Activated CD8-positive, alpha-beta memory T cell treated with anti-CD3 and anti-CD28 coated beads for 24 hours (primary cell): ENCODE measurements around the gene SFRP2.

Source experiments
- DNase-seq: peaks from one replicate; pipeline ENCODE4 v3.0.0-alpha.2; 2020

SFRP2 gene

GRCh38 chr4:153794006-153794405 is 5.1 kb upstream of the SFRP2 start:
- DNase-seq = no peak

DNA sequence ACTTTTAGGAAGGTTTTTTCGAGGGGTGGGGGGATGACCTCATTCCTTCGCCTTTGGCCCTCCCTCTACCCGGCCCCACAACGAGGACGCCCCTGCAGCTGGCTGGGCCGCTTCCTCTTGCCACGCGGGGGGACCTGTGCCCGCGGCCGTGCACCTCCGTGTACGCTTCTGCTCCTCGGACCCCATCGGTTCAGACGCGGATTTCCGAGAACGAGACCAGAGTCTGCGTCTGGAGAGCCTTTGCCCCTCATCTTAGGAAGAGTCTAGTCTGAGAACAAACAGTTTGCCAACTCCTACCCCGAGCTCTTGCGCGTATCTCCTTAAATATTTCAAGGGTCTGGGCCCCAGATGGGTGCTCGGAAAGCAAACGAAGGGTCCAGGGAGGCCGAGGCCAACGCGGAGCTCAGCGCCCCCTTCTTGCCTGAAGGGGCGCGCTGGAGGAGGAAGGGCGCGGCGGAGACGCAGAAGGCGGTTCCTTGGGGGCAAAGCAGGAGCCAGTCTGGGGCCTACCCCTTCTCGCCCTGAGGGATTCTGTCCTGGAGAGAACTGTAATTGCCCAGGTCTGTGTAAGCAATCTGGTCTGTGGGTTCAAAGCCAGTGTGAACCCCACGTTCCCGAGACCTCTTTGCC is 3.9 kb upstream of the SFRP2 start:
- DNase-seq = peak; percentile 67

DNA sequence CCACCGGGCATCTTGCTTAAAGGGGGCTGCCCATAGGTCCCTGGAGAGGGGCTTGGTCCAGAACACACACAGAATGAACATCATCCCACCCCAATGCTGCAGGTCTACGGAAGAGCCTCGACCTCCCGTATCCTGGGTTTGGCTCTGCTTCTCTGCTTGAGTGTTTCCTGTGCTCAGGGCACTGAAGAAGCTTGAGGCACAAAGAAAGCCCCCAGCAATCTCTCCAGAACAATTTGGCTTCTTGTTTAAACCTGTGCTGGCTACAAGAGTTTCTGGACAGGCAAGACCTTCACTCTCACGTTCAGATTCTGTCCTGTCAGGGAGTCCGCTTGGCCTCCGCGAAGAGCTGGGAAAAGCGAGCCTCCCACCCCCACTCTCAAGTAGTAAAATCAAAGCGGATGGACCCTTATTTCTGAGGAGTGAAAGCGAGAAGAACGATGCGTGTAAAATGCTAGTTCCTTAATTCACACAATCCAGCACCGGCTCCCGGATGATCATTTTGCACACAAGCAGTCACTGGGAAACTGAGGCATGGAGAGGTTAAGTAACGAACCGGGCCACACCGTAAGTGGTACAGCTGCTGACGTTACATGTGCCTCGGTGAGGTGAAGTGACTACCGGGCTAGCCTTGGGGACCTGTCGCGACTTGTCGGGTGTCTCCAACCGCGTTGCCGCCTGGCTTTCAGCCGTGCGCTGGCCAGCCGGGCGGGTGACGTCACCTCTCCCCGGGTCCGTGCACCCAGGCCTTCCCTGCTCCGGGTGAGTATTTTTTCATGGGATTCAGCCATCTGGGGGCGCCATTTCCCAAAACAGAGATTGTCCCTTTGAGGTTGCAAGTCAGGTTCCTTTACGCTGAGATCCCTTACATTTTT is 3.1 kb upstream of the SFRP2 start:
- peak; percentile 75 for DNase-seq

- DNase-seq = peak; percentile 76
These were observed 2.2 kb upstream of the SFRP2 start for GRCh38 chr4:153790962-153791551.

GRCh38 chr4:153790500-153790865 is 1.6 kb upstream of the SFRP2 start:
- no peak for DNase-seq

GRCh38 chr4:153789741-153790499 is 1.0 kb upstream of the SFRP2 start:
- peak; percentile 64 for DNase-seq

DNA sequence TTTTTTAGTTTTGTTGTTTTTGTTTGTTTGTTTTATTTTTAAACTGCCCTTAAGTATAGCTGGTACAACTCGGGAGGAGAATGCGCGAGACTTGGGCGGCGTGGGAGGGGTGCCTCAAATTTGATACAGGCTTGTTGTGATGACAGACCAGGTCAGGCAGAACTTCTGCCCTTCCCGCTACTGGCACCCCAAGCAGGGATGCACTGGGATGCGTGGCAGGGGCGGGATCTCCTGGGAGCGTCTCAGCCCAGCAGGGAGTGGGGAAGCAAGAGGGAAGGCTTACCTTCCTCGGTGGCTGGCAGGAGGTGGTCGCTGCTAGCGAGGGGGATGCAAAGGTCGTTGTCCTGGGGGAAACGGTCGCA is 851 bp downstream of the SFRP2 start:
- no peak for DNase-seq

GRCh38 chr4:153787575-153787974 is 1.3 kb downstream of the SFRP2 start:
- DNase-seq = no peak

DNA sequence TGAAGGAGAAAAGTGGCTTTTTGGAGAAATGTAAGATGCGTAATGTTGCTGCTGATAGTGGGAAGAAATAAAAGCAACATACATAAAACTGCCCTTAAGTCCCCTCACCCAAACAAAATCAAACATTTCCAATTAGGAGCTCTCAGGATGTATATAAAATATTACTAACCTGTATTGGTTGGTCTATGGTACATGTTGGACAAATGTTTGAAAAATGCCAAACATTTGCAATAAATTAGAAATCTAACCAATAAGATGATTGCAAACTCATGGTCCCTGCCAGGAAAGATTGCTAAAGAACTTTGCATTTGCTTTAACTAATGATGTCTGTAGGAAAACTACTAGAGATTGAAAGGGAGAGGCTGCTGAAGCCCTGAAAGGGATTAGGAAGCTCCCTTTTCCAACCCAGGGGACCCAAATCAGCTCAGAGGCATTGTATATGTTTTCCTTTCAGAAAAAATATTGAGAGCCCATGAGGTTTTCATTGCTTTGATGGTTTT is 1.8 kb downstream of the SFRP2 start:
- no peak for DNase-seq

- DNase-seq = no peak
These were observed 2.8 kb downstream of the SFRP2 start for GRCh38 chr4:153785910-153786721.

DNA sequence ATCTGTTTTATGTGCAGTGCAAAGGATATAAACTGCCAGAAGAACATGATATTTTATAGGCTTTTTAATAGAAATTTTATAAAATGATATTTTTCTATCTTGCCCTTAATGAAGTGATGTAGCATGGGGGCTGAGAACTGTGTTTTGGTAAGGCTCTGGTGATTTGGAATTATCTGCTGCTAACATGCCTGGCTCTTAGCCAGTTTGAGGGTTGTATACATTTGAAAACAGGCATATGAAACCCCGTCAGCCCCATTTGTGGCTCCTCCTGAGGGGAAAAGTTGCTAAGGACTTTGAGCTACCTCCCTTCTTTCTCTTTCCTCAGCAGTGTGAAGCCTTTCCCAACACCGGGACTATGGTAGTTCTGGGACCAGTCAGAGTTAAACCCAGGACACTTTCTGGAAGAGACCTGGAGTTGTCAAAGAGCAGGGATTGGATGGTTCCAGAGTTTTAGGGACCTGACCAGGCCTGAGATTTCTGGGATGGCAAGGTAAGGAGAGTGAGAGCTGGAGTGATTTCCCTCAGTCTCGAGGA is 4.7 kb downstream of the SFRP2 start:
- no peak for DNase-seq

GRCh38 chr4:153782581-153782980 is 6.3 kb downstream of the SFRP2 start:
- no peak for DNase-seq

GRCh38 chr4:153781717-153782416 is 7.0 kb downstream of the SFRP2 start:
- DNase-seq = no peak

- no peak for DNase-seq
These were observed 7.6 kb downstream of the SFRP2 start for GRCh38 chr4:153781280-153781679.

- no peak for DNase-seq
These were observed 8.0 kb downstream of the SFRP2 start for GRCh38 chr4:153780876-153781275.

DNA sequence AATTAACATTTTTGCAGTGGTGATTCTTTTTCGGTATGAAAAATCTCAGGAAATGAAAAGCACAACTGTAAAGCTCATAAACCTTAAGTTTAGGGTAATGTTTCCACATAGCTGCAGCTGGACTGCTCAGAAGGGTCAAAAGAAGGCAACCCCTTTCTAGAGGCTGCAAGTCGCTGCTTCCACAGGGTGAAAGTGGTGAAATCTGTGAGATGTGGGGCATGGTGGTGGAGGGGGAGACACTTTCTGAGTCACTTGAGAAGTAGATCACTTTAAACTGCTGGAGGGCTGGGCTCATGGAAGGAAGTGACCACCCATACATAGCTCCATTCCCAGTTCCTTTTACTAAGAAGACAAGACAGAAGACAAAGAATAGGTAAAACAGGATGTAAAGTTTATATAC is 8.7 kb downstream of the SFRP2 start:
- no peak for DNase-seq

DNA sequence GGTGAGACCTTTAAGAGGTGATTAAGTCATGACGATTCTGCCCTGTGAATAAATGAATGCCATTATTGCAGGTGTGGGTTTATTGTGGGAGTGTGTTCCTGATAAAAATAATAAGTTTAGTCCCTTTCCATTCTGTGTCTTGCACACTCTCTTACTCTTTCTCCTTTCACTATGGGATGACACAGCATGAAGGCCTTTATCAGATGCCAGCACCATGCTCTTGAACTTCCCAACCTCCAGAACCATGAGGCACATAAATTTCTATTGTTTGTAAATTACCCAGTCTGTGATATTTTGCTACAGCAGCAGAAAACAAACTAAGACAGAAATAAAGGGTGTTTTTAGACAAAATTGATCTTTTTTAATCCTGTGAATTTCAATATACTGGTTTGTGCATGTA is 10.5 kb downstream of the SFRP2 start:
- no peak for DNase-seq

DNA sequence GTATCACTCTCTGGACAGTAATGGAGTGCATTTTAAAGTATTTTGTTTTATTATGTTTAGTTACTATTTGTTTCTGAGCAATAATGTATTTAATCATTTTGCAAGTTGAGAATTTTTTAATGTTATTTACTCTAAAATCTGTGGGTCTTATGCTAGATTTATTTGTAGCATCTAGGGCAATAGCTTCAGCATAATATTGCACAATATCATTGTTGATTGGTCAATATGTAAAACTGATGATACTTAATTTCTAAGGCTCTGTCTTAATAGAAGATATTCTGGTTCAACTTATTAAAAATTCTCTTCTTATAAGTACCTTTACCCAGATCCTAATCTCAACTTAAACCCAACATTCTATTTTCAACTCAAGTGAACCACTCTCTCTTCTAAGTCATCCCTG is 11.5 kb downstream of the SFRP2 start:
- DNase-seq = no peak

- no peak for DNase-seq
These were observed 12.3 kb downstream of the SFRP2 start for GRCh38 chr4:153776601-153777000.

DNA sequence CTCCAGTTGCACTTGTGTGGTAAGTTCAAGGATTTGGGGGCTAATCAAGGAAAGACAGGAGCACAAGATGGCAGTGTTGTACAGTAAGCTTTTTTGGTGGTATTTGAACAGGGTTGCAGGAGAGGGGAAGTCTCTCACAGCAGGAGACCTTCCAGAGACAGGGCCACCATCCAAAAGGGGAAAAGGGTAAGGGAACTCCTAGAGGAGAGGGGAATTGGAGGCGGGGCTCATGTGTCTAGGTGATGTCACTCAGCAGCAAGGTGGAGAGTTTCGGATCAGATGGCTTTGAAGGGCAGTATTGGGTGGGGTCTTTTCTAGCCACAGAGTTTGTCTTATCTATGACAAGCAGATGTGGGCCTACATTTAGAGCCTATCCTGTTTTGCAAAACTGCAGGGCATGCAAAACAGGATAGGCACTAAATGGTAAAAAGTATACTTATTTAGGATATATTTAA is 15.6 kb downstream of the SFRP2 start:
- DNase-seq = no peak

- DNase-seq = no peak
These were observed 17.8 kb downstream of the SFRP2 start for GRCh38 chr4:153771046-153771445.
